K562 (cell line): Measurements from ENCODE around the gene CDC26. TPM values are rescaled to one million over a fixed set of nuclear protein-coding genes. Genes with fewer than 3 reads are reported as not detected.

Experiments used
- ATAC-seq: fragments of 200-7000 bp; cut with Tn5 transposase; 3 replicates; pipeline ENCODE4 v1.9.1; 2020; ENCODE audit warnings: moderate library complexity
- BruUV-seq: library from RNA; stranded (reverse); fragments of 400-500 nt; replicated peaks from 2 replicates; lab custom pipeline; 2021; lab: Mats Ljungman, UMichigan
- CTCF ChIA-PET: fragments of 300-600 bp; formaldehyde crosslinking; extraction: SDS; loops from one replicate; lab custom pipeline; 2021; ENCODE audit warnings: low intra/inter-chr PET ratio; lab: Yijun Ruan, JAX
- POLR2A ChIA-PET: fragments of 300-600, 350-650 bp; sonication (Branson Sonifier 250); formaldehyde crosslinking; extraction: SDS; loops from one replicate; lab custom pipeline; 2021; ENCODE audit warnings: antibody characterized with exemption, inconsistent platforms; lab: Yijun Ruan, JAX
- DNase-seq, 4 experiments: peaks; one replicate each; pipeline versions ENCODE4 v3.0.0 to v3.0.0-alpha.2; 2011 to 2018; ENCODE audit warnings: low spot score in 3 of 4, mixed read lengths in 3 of 4; ENCODE audit errors: extremely low read depth in 1 of 4
- FAIRE-seq: peaks from 2 replicates; lab custom pipeline; 2011; peaks lifted over from hg19 to GRCh38; lab: Jason Lieb, UNC
- H2AFZ ChIP-seq: 2 replicates; pipeline ENCODE4 v1.6.0; 2011; ENCODE audit warnings: low read depth, low read length, control low read depth, inconsistent platforms
- H3K27ac ChIP-seq: fragments of 200-600 bp; 3 replicates; pipeline ENCODE4 v1.8.0; 2011; ENCODE audit warnings: low read depth, mild to moderate bottlenecking, control low read depth, inconsistent platforms, low read length, moderate library complexity, mixed read lengths; ENCODE audit errors: extremely low read depth
- H3K27me3 ChIP-seq, 2 experiments: fragments of 300-600 bp in 1 of 2; 2 replicates in 1 of 2; 3 replicates in 1 of 2; pipeline versions ENCODE4 v1.6.0 to v1.8.0; 2011; ENCODE audit warnings: inconsistent platforms in 2 of 2, low read length in 2 of 2, mild to moderate bottlenecking in 1 of 2, mixed read lengths in 1 of 2, moderate library complexity in 1 of 2; ENCODE audit not compliant: control insufficient read depth in 2 of 2, insufficient read depth in 2 of 2
- H3K36me3 ChIP-seq: fragments of 300-600 bp; 3 replicates; pipeline ENCODE4 v1.8.0; 2011; ENCODE audit warnings: mild to moderate bottlenecking, low read length, inconsistent platforms; ENCODE audit not compliant: control insufficient read depth, insufficient read depth
- H3K4me1 ChIP-seq, 2 experiments: fragments of 200-600 bp in 1 of 2; replicated peaks in 1 of 2; 2 replicates in 1 of 2; 3 replicates in 1 of 2; pipeline versions ENCODE4 v1.5.1 to v1.8.0; 2011; ENCODE audit warnings: inconsistent platforms in 2 of 2, low read length in 2 of 2, mild to moderate bottlenecking in 1 of 2, mixed read lengths in 1 of 2, moderate library complexity in 1 of 2; ENCODE audit not compliant: control insufficient read depth in 2 of 2, insufficient read depth in 2 of 2
- H3K4me2 ChIP-seq: 2 replicates; pipeline ENCODE4 v1.6.1; 2011; ENCODE audit warnings: low read length, control low read depth, inconsistent platforms, mixed read lengths; ENCODE audit not compliant: insufficient read depth
- H3K4me3 ChIP-seq: fragments of 200-600 bp; sonication (generic), shearing (Covaris generic); 2 replicates; pipeline ENCODE4 v1.5.1; 2016; ENCODE audit warnings: control low read depth, inconsistent platforms
- H3K79me2 ChIP-seq: fragments of 200-600 bp; 3 replicates; pipeline ENCODE4 v1.8.0; 2011; ENCODE audit warnings: low read length, inconsistent platforms; ENCODE audit not compliant: control insufficient read depth, insufficient read depth
- H3K9ac ChIP-seq, 2 experiments: 2 replicates each; pipeline versions ENCODE4 v1.6.0 to v1.6.1; 2011; ENCODE audit warnings: low read depth in 2 of 2, low read length in 2 of 2, control low read depth in 1 of 2, inconsistent platforms in 1 of 2, mild to moderate bottlenecking in 1 of 2, mixed read lengths in 1 of 2; ENCODE audit not compliant: insufficient read depth in 1 of 2
- H3K9me1 ChIP-seq: one replicate; pipeline ENCODE4 v1.6.0; 2011; ENCODE audit warnings: inconsistent platforms, mild to moderate bottlenecking, low read length, moderate library complexity; ENCODE audit not compliant: control insufficient read depth, insufficient read depth
- H3K9me3 ChIP-seq: replicated peaks from 2 replicates; pipeline ENCODE4 v1.5.1; 2011; ENCODE audit warnings: low read depth, low read length, inconsistent platforms; ENCODE audit not compliant: control insufficient read depth, insufficient read depth
- H4K20me1 ChIP-seq: replicated peaks from 2 replicates; pipeline ENCODE4 v1.6.1; 2011; ENCODE audit warnings: low read length, inconsistent platforms, mixed read lengths; ENCODE audit not compliant: control insufficient read depth, insufficient read depth
- CBX2 ChIP-seq: fragments of 200-600 bp; sonication (generic); IDR thresholded peaks from one replicate; pipeline ENCODE4 v1.6.1; 2012; ENCODE audit warnings: mild to moderate bottlenecking, low read length, inconsistent platforms; ENCODE audit not compliant: insufficient read depth, poor library complexity, severe bottlenecking
- DLX4 ChIP-seq: fragments of 250-450 bp; sonication (Bioruptor Pico); IDR thresholded peaks from 2 replicates; pipeline ENCODE4 v1.6.1; 2021; ENCODE audit warnings: mild to moderate bottlenecking
- ELF1 ChIP-seq: fragments of 200-800 bp; sonication (Bioruptor generic); IDR thresholded peaks from 2 replicates; pipeline ENCODE4 v1.6.1; 2016; ENCODE audit warnings: missing genetic modification characterization, missing compliant biosample characterization
- MECOM ChIP-seq: fragments of 250-450 bp; sonication (Bioruptor Pico); IDR thresholded peaks from 2 replicates; pipeline ENCODE4 v1.8.0; 2022; ENCODE audit warnings: inconsistent platforms
- MTA3 ChIP-seq: fragments of 450-650 bp; formaldehyde crosslinking; IDR thresholded peaks from 2 replicates; pipeline ENCODE4 v1.6.1; 2017; ENCODE audit warnings: mild to moderate bottlenecking, borderline replicate concordance
- NCOA2 ChIP-seq, 2 experiments: fragments of 450-650 bp; IDR thresholded peaks; 2 replicates each; pipeline ENCODE4 v1.6.1; 2018; ENCODE audit warnings: mild to moderate bottlenecking in 2 of 2, moderate library complexity in 1 of 2; ENCODE audit not compliant: partially characterized antibody in 2 of 2
- NCOA4 ChIP-seq: fragments of 450-650 bp; IDR thresholded peaks from 2 replicates; pipeline ENCODE4 v1.6.1; 2018; ENCODE audit warnings: mild to moderate bottlenecking; ENCODE audit not compliant: partially characterized antibody
- POLR2B ChIP-seq: fragments of 450-650 bp; IDR thresholded peaks from 2 replicates; pipeline ENCODE4 v1.6.1; 2018; ENCODE audit warnings: low read depth; ENCODE audit not compliant: partially characterized antibody
- RB1 ChIP-seq: fragments of 450-650 bp; IDR thresholded peaks from 2 replicates; pipeline ENCODE4 v1.6.1; 2017; ENCODE audit warnings: low read depth, mild to moderate bottlenecking
- TRIM25 ChIP-seq: fragments of 450-650 bp; IDR thresholded peaks from 2 replicates; pipeline ENCODE4 v1.7.0; 2016; ENCODE audit warnings: borderline replicate concordance
- ZC3H4 ChIP-seq: sonication (generic); formaldehyde crosslinking; IDR thresholded peaks from 2 replicates; pipeline ENCODE4 v1.9.0; 2021; ENCODE audit warnings: missing genetic modification reagents, borderline replicate concordance
- ZKSCAN8 ChIP-seq: fragments of 200-800 bp; sonication (Bioruptor generic); IDR thresholded peaks from 2 replicates; pipeline ENCODE4 v1.6.1; 2016; ENCODE audit warnings: missing genetic modification characterization, missing compliant biosample characterization
- WGBS: fragments of 100-300 bp; shearing (Covaris generic); methylation state at CpG from one replicate; pipeline ENCODE4 v1.1.6; 2016; ENCODE audit warnings: low coverage, mixed read lengths; ENCODE audit not compliant: insufficient coverage; ENCODE audit errors: missing lambda C conversion rate; 5-methylcytosine and 5-hydroxymethylcytosine counted together
- in situ Hi-C: fragments of 300-500 bp; cut with MboI; formaldehyde crosslinking; loops from 4 replicates; pipeline ENCODE4 v1.15.0; 2018; ENCODE audit warnings: inconsistent platforms, mixed read lengths
- intact Hi-C: fragments of 100-400 bp; cut with micrococcal nuclease; formaldehyde crosslinking; loops from 2 replicates; pipeline ENCODE4 v1.14.2; 2022
- polyA plus RNA-seq, 8 experiments: library from polyadenylated mRNA; depleted of rRNA in 4 of 8; stranded (reverse) in 5 of 8; unstranded in 3 of 8; fragments of >200 nt; fragmentation: Nextera tagmentation in 2 of 8; fragmentation: Illumina TruSeq in 1 of 8; extraction: Ambion mirVana in 2 of 8; extraction: Trizol in 1 of 8; gene quantifications; 2 replicates each; pipeline versions ENCODE4 v1.2.1 to v1.2.3, GENCODE V29; 2011 to 2014; ENCODE audit warnings: inconsistent platforms in 1 of 8, missing spikeins in 1 of 8
- total RNA-seq, 7 experiments: library from RNA; depleted of rRNA in 6 of 7; stranded (reverse); fragments of >200 nt in 6 of 7; fragmentation: Illumina TruSeq in 2 of 7; extraction: Trizol in 2 of 7; gene quantifications; 2 replicates each; pipeline versions ENCODE4 v1.2.1 to v1.2.3, GENCODE V29; 2011 to 2021; ENCODE audit warnings: low replicate concordance in 1 of 7

CDC26 gene
- total and polyA plus RNA-seq, 9 of the 15 experiments (the other 6 are each of a cell fraction or from before 2014, with no cell fraction given), result 33.0 to 147 (median 60.0) TPM

- Histone ChIP-seq H3K9me3 (no peaks in the 10 kb centered on the region), H3K79me2 (no peaks in the 10 kb centered on the region), H3K9me1 (no peaks in the 10 kb centered on the region), H3K36me3 (peaks cover 46% of the 10 kb centered on the region), H3K4me2 (no peak overlapping the region), H3K27ac (no peak overlapping the region), H2AFZ (no peak overlapping the region), H3K27me3 (no peaks in the 10 kb centered on the region), H3K4me3 (no peak overlapping the region), H3K4me1 (peaks cover 0 to 4% of the 10 kb centered on the region in 2 experiments; a peak in 1 of 5 replicates), H3K9ac (no peak overlapping the region), H4K20me1 (no peaks in the 10 kb centered on the region)
- intact Hi-C loops, result no loop called here
- WGBS, result 79% methylated on average over 3 of the region's 3 CpGs
- FAIRE-seq (no peak), DNase-seq (no peak), ATAC-seq (no peak)
- BruUV-seq, result no TSS peak
- in situ Hi-C loops, result no loop called here
- ChIA-PET CTCF (no interaction called here), POLR2A (interaction anchor here (0.6 kb wide), 1 partner anchor 1539 kb away, joined by 3 read pairs; no protein-coding TSS in a partner anchor)
- TF ChIP-seq ZKSCAN8 (CRISPR knock-in tag), result no peak
- TF ChIP-seq MTA3, result no peak
- no peak for TF ChIP-seq ZC3H4 (CRISPR knock-in tag)
- TF ChIP-seq CBX2, result no peak
- TF ChIP-seq MECOM (CRISPR knock-in tag), result no peak
- no peak for TF ChIP-seq NCOA2 (IDR thresholded peaks at IDR 0.05; ENCODE audit: partially characterized antibody in 2 of 2)
- TF ChIP-seq POLR2B, result no peak
- no peak for TF ChIP-seq DLX4
- TF ChIP-seq TRIM25, result no peak
- no peak for TF ChIP-seq ELF1 (tag)
- TF ChIP-seq NCOA4, result no peak
- TF ChIP-seq RB1, result no peak
Observed at GRCh38 chr9:113266174-113266573, 9.2 kb downstream of the CDC26 start.
